Kasumi-1 (cell line): ENCODE measurements around the gene SAMD1.

Source experiments
- DNase-seq, 2 experiments: peaks; one replicate each; lab custom pipeline; 2025; lab: John Stamatoyannopoulos, UW

Gene SAMD1

DNA sequence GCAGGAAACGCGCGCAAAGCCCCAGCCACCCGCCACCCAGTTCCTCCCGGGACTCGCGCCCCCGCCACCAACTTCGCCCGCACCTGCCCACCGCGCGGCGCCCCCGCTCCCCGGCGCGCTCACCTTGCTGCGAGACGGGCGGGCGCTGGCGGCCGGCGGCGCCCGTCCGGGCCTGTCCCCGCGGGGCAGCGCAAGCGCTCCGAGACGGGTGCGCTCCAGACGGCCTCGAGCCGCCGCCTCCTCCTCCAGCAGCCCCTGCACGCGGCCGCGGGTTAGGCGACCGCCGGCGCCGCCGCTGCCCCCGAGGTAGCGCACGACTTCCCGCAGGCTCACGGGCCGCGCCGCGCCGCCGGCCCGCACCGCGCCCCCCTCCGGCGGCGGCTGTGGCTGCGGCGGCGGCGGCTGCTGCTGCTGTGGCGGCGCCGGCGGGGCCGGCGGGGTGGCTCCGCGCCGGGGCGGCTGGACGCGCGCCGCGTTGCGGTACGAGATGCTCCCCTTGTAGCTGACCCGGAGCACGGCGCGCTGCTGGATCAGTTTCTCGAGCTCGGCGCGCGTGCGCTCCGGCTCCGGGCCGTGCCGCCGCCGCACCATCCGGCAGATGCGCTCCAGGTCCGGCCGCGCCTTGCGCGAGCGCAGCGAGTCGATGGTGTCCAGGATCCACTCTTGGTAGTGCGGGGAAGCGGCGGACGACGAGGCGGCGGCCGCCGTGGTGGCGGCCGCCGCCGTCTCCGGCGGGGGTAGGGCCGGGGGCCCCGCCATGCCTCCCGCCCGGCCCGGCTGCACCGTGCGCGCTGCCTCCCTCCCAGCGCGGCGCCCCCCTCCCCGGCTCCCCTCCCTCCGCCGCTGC lies 666 bp downstream of the SAMD1 start:
- DNase-seq = peak in 1 of 2 experiments; percentile 20

DNA sequence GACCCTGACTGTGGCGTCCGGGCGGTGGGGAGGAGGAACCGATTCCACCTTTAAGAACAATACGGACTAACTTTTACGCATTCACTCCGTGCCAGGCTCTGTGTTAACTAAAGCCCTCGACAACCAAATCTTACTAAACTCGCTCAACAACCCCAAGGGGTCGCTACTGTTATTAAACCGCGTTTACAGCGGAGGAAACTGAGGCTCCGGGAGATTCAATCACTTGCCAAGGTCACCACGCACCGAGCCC lies 1.2 kb downstream of the SAMD1 start:
- no peak for DNase-seq

DNA sequence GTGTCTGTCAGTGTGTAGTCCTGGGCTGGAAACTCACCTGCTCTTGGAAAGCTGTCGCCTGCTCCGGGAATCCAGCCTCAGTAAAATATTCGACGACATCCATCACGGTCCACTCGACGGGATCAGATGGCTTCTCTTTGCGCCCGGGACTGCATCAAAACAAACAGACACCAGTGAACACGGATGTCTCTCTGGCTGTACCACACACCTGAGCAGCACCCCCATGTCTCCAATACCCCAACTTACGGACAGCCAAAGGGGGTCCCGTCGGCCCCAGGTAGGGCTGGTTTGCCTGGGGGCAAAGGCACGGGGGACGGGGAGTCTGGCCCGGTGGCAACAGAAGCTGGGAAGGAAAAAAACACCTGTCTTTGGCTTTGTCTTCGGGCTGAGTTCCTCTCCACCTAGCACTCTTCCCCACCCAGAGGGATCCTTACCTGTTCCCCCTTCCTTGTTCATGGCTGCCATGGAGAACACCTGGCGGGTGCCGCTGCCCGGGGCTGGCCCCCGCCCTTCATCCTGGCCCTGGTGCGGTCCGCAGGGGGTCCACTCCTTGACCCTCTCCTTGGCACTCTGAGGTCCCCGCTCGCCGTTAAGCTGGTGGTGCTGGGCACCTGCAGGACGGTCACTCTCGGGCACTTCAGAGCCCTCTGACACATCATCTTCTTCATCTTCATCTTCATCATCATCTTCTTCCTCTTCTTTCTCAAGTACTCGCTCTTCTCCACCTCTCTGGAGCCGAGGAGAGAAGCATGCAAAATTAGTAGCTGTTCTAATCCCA lies 1.7 kb downstream of the SAMD1 start:
- no peak for DNase-seq

- no peak for DNase-seq
Measured at GRCh38 chr19:14086098-14086497, 4.5 kb downstream of the SAMD1 start.

DNA sequence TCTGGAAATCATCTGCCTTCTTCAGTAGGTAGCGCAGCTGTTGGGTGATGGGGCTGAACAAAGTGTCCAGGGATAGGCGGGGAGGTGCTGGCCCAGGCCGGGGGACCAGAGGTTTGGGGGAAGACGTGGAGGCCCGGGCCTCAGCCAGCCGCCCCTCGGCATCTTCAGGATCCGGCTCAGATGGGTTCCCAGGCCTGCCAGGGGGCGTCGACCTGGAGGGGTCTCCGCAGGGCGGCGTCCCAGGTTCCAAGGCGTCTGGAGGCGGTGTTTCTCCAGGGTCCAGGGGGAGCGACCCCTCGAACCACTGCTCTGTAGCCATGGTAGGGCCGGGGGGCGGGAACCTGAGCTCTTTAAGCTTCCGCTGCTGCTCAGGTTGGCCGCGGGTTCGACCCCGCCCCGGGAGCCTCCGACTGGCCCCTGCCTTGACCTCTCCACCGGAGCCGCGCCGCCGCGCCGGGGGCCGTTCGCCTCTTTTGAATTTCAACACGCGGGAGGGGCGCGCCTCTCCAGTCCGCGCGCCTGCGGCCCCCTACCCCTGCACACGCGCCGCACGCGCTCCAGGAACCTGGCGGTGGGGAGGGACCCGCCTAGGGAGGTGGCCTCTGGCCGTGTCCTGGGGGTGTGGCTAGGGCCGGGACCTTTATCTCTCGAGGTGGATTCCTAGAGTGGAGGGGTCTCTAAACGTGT lies 5.1 kb downstream of the SAMD1 start, which contains the start of gene C19orf67:
Gene C19orf67, minus strand, starts transcription at position 475 of the 687 bp plus-strand sequence. Its CDS starts 156 bp downstream, at position 319.
- DNase-seq = no peak

DNA sequence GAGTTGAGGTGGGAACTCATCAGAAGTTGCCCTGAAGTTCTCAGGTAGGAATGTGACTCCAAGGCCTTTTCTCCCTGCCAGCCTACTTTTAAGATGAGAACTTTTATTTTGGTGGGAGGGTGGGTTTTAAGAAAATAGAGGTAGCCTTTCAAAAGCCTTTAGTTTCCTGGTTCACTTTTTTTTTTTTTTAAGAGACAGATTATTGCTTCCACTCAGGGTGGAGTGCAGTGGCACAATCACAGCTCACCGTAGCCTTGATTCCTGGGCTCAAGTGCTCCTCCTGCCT lies 7.9 kb downstream of the SAMD1 start:
- DNase-seq = no peak

DNA sequence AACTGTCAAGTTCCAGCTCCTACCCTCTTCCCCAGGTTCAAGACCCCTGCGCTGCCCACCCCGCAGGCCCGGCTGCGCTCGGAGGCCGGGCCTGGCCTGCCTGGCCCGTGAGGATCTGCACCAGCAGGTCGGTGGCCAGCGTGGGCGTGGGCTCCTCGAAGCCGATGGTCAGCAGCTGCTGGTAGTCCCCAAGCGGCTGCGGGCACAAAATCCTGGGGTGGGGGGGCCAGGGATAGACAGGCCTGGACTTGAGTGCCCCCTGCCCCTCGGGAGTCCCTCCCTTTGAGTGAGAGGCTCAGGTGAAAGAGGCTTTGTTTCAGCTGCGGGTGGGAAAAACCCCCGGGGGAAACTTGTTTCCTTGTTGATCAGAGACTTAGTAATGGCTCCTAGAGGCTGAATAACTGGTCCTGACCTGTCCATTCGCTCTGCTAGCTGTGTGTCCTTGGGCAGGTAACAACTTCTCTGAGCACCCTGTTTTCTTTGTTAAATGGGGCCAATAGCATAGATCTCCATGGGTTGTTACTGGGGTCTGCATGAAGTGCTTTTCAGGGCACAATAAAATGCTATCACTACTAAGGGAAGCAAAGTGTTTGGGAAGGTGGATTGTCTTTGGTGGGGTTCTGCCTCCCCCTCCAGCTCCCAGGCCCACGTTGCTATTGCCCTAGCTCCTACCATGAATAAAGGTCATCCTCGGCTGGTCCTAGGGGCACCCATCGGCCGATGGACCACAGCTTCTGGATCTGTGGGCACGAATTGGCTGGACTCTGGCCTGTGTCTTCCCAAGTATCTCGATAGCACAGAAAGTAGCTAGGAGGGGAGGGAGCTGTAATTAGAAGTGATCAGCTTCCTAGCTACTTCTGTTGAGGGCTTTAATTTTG lies 8.5 kb downstream of the SAMD1 start:
- DNase-seq = no peak

DNA sequence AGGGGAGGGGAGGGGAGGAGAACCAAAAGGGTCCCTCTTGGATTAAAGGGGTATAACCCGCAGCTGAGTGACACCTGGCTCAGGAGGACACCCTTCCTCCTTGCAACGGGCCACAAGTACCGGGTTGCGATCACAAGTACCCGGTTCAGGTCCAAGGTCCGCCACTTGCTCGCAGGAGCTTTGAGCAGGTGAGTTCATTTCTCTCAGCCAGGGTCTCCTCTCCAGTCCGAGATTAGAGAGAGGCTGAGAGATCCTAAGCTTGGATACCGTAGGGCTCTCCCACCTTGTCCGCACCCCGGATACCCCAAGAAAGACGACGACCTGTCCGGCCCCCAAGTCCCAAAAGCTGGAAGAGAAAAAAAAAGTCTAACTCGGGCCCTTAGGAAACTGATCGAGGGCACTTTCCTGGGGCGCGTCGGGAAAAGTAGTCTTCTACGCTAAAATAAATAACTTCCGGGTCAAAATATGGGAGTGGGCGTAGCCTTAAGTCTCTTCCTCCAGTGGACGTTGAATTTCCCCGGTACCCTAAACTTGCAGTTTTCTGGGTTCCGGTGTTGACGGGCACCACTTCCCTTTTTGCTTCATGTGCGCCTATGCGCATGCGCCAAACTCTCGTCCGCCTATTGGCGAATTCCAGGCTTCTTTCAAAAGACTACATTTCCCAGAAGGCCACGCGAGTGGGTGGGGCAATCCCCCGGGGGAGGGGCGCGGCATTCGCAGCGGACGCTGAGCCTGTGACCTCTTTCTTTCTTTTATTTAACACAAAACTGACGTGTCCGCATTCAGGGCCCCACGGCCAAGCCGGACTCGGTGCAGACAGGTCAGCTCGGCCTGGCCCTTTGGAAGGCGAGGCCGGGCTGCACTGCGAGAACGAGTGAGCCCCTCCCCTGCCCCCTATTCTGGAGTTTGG lies 9.4 kb downstream of the SAMD1 start:
- DNase-seq = peak; percentile 99

DNA sequence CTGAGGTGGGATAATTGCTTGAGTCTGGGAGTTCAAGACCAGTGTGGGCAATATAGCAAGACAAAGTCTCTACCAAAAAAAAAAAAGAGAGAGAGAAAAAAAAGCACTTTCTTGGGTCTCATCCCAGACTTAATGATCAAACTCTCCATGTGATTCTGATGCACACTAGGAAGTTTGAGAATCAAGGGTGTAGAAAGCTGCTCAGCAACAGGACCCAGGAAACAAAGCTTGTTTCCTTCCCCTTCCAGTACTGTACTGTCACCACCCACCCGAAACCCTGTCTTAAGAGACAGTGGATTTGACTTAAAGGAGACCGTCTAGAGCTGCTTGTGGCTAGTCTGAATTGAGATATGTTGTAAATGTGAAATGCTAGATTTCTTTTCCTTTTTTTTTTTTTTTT lies 12.1 kb downstream of the SAMD1 start:
- DNase-seq = peak; percentile 75 to 78

DNA sequence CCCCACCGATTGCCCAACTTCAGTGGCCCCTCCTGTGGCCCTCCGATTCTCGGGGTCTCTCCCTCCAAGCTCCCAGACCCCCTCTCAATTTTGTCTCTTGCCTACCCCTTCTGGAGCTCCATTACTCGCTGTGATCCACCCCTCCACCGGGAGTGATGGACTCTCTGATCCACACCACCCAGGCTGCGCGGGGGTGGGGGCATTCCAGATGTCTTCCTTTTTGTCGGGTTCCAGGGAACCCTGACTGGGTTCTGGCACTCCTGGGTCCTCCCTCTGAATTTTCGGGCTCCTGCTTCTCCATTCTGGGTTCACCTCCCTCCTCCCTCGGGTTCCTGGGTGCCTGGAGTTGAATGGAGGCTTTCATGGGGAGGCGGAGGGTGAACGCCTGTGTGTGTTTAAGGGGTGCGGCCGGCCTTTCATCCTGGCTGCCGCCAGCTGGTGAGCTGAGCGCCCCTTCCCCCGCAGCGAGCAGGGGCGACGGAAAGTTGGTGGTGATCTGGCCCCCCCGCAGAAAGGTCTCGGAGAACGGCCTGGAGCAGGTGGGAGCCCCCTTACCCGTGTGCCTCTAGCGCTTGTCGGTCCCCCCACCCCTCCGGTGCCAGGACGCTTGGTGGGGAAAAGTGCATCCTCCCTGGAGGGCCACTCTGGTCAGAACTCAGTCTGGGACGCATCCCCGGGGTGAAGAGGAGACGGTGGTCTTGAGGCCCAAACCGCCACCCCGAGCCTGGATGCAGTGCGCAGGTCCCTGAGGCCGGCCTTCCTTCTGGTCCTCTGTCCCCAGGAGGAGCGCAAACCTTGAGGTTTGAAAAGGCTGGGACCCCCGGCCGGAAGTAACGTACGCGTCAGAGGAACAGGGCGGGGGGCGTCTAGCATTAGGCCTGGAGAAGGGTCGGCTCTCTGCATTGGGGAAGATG lies 16.4 kb downstream of the SAMD1 start:
- DNase-seq = no peak

DNA sequence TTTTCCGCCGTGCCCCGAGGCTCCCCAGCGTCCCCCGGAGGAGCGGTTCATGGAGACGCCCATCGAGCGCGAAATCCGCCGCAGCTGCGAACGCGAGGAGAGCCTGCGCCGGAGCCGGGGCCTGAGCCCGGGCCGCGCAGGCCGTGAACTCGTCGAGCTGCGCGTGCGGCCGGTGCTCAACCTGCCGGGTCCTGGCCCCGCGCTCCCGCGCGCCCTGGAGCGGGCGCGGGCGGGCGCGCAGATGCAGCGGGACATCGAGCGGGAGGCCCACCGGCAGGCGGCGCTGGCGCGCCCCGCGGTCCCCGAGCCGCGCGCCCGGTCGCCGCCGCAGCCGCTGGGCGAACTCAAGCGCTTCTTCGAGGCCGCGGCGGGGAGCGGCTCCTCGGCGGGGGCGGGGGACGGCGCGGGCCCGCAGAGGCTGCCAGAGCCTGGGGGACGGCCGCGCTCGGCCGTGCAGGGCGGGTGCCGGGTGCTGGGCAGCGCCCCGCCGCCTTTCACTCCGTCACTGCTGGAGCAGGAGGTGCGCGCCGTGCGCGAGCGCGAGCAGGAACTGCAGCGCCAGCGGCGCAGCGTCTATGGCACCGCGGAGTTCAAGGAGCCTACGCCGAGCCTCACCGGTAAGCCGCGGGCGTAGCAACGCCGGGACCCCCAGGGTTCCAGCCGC lies 17.2 kb downstream of the SAMD1 start:
- DNase-seq = peak; percentile 60 to 68

GRCh38 chr19:14072535-14073260 lies 17.9 kb downstream of the SAMD1 start, which contains the start of gene MISP3:
Gene MISP3 (plus strand): TSS chr19:14072786. CDS start chr19:14073310, 524 bp downstream.
- DNase-seq = no peak

GRCh38 chr19:14070268-14071050 lies 20.1 kb downstream of the SAMD1 start:
- no peak for DNase-seq

DNA sequence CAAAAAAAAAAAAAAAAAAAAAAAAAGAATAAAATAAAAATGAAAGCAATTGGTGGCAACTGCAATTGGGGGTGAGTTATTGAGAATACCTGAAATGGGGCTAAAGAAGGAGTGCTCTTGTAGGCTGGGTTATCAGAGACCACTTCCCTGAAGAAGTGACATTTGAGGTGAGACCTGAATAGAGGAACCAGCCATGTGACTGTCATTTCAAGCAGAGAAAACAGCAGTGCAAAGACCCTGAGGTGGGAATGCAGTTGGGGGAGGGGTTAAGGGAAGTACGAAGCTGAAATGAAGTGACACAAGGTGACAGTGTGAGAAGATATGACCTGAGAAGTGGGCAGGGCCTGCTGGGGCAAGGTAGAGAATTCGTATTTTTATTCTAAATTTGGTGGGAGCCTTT lies 24.4 kb downstream of the SAMD1 start:
- DNase-seq = no peak

DNA sequence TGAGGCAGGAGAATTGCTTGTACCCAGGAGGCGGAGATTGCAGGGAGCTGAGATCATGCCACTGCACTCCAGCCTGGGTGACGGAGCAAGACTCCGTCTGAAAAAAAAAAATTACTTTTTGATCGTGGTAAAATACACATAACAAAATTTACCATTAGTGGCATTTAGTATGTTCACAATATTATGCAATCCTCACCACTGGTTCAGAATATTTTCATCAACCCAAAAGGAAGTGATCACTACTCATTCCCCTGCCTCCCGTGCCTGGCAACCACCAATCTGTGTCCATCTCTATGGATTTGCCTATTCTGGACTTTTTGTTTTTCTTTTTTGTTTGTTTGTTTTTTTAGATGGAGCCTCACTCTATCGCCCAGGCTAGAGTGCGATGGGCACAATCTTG lies 27.4 kb downstream of the SAMD1 start:
- no peak for DNase-seq

DNA sequence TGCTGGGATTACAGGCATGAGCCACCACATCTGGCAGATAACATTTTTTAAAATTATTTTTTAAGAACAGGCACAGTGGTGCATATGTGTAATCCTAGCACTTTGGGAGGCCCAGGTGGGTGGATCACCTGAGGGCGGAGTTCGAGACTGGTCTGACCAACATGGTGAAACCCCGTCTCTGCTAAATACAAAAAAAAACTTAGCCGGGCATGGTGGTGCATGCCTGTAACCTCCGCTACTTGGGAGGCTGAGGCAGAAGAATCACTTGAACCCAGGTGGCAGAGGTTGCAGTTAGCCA lies 28.0 kb downstream of the SAMD1 start:
- DNase-seq = no peak

GRCh38 chr19:14061751-14062557 lies 28.6 kb downstream of the SAMD1 start, which contains the start of gene PALM3:
Gene PALM3 (minus strand): TSS chr19:14062076. CDS start chr19:14061980, 96 bp downstream.
- DNase-seq = no peak
